Fibroblast of skin of abdomen (primary cell): ENCODE results near the gene SDHC.
"Not testable (repeated sequence)": the region's sequence is repeated elsewhere in the genome, so short reads cannot be mapped to it uniquely, and the experiment has no call there.

Experiments used
- DNase-seq: peaks from one replicate; pipeline ENCODE4 v3.0.0-alpha.2; 2013

SDHC gene

GRCh38 chr1:161311595-161312181 is 2.5 kb upstream of the SDHC start:
- no peak for DNase-seq

- DNase-seq, result no peak
These were observed 504 bp upstream of the SDHC start for GRCh38 chr1:161313554-161314200.

GRCh38 chr1:161315841-161316674 is 1.9 kb downstream of the SDHC start:
- not testable (repeated sequence) for DNase-seq

- DNase-seq, result no peak
These were observed 9.8 kb downstream of the SDHC start for GRCh38 chr1:161324020-161324419.

GRCh38 chr1:161330346-161330745 is 16.2 kb downstream of the SDHC start:
- DNase-seq, result no peak

- DNase-seq, result no peak
These were observed 19.0 kb downstream of the SDHC start for GRCh38 chr1:161333166-161333565.

GRCh38 chr1:161335796-161336195 is 21.6 kb downstream of the SDHC start:
- no peak for DNase-seq

GRCh38 chr1:161342177-161342576 is 28.0 kb downstream of the SDHC start:
- no peak for DNase-seq

GRCh38 chr1:161342821-161343220 is 28.6 kb downstream of the SDHC start:
- no peak for DNase-seq

- no peak for DNase-seq
These were observed 36.5 kb downstream of the SDHC start for GRCh38 chr1:161350671-161351070.

GRCh38 chr1:161351482-161351881 is 37.3 kb downstream of the SDHC start:
- DNase-seq, result no peak

- DNase-seq, result no peak
These were observed 42.9 kb downstream of the SDHC start for GRCh38 chr1:161357073-161357472.

GRCh38 chr1:161359291-161359690 is 45.1 kb downstream of the SDHC start:
- DNase-seq, result no peak

- no peak for DNase-seq
These were observed 50.2 kb downstream of the SDHC start for GRCh38 chr1:161364332-161364731.

GRCh38 chr1:161365207-161365606 is 51.0 kb downstream of the SDHC start:
- DNase-seq, result no peak

GRCh38 chr1:161367684-161368400 is 53.7 kb downstream of the SDHC start, which contains the start of gene CFAP126:
CFAP126 (minus strand) TSS chr1:161367876; CDS start chr1:161367868, 8 bp downstream.
- peak; percentile 31 for DNase-seq

GRCh38 chr1:161373442-161373841 is 59.3 kb downstream of the SDHC start:
- DNase-seq, result no peak

- DNase-seq, result no peak
These were observed 60.2 kb downstream of the SDHC start for GRCh38 chr1:161374373-161374772.

- no peak for DNase-seq
These were observed 63.8 kb downstream of the SDHC start for GRCh38 chr1:161378014-161378413.

GRCh38 chr1:161379071-161379470 is 64.9 kb downstream of the SDHC start:
- DNase-seq, result no peak

GRCh38 chr1:161381707-161382106 is 67.5 kb downstream of the SDHC start:
- no peak for DNase-seq

- peak; percentile 65 for DNase-seq
These were observed 68.2 kb downstream of the SDHC start for GRCh38 chr1:161382214-161383019.
